Gastroesophageal sphincter (tissue), 4 donors: ENCODE measurements around the gene SHISAL1. TPM values are rescaled to one million over a fixed set of nuclear protein-coding genes. Genes with fewer than 3 reads are reported as not detected.
"Not testable (repeated sequence)": the region's sequence is repeated elsewhere in the genome, so short reads cannot be mapped to it uniquely, and the experiment has no call there.

Experiments used
- ATAC-seq: fragments of 150-250 bp; one replicate; pipeline ENCODE4 v1.9.1; 2016; ENCODE audit warnings: mild to moderate bottlenecking, moderate library complexity
- H3K27ac ChIP-seq, 4 donors: fragments of 200-600 bp; sonication (generic) in 3 of 4; 1 replicate in 3 of 4; 2 replicates in 1 of 4; pipeline ENCODE4 v1.5.1; 2016 to 2019
- H3K27me3 ChIP-seq: fragments of 200-600 bp; sonication (generic); one replicate; pipeline ENCODE4 v1.5.1; 2019
- H3K36me3 ChIP-seq, 2 donors: fragments of 200-600 bp; sonication (generic); one replicate each; pipeline ENCODE4 v1.5.1; 2019; ENCODE audit warnings: control low read depth in 1 of 2
- H3K4me1 ChIP-seq, 3 donors: fragments of 200-600 bp; sonication (generic); 1 replicate in 2 of 3; 2 replicates in 1 of 3; pipeline ENCODE4 v1.5.1; 2016 to 2019; ENCODE audit warnings: control low read depth in 2 of 3
- H3K4me3 ChIP-seq, 2 donors: fragments of 200-600 bp; sonication (generic); one replicate each; pipeline ENCODE4 v1.5.1; 2019; ENCODE audit warnings: mild to moderate bottlenecking in 1 of 2, moderate library complexity in 1 of 2
- H3K9me3 ChIP-seq, 3 donors: fragments of 200-600 bp; sonication (generic); one replicate each; pipeline ENCODE4 v1.5.1; 2017 to 2019; ENCODE audit warnings: control low read depth in 2 of 3
- EP300 ChIP-seq: sonication (generic); formaldehyde crosslinking; IDR thresholded peaks from one replicate; pipeline ENCODE4 v1.6.1; 2017; ENCODE audit warnings: antibody characterized with exemption, mild to moderate bottlenecking
- POLR2A ChIP-seq, 2 donors: fragments of 450-650 bp; IDR thresholded peaks; one replicate each; pipeline ENCODE4 v1.6.1; 2017; ENCODE audit warnings: antibody characterized with exemption in 2 of 2, mild to moderate bottlenecking in 2 of 2, moderate library complexity in 1 of 2
- POLR2AphosphoS5 ChIP-seq: sonication (generic); formaldehyde crosslinking; IDR thresholded peaks from one replicate; pipeline ENCODE4 v1.6.1; 2017; ENCODE audit warnings: antibody characterized with exemption
- WGBS, 2 donors: methylation state at CpG; one replicate each; pipeline ENCODE4 v1.1.5; 2018; ENCODE audit warnings: low coverage in 1 of 2; 5-methylcytosine and 5-hydroxymethylcytosine counted together
- total RNA-seq, 4 donors: library from RNA; depleted of rRNA; stranded (reverse); fragments of >200 nt; gene quantifications; one replicate each; pipeline ENCODE4 v1.1.0, GENCODE V29; 2016
- TF ChIP-seq, protein P1 (sequence below), 4 experiments: fragments of 200-600 bp in 2 of 4; fragments of 450-650 bp in 2 of 4; sonication (generic) in 1 of 4; IDR thresholded peaks; one replicate each; pipeline ENCODE4 v1.5.1; 2017 to 2019; ENCODE audit warnings: antibody characterized with exemption in 4 of 4, mild to moderate bottlenecking in 2 of 4, moderate library complexity in 2 of 4

The SHISAL1 gene
- total RNA-seq, 4 donors from 2014 or later = 4.5 to 23.1 (median 6.2) TPM

DNA sequence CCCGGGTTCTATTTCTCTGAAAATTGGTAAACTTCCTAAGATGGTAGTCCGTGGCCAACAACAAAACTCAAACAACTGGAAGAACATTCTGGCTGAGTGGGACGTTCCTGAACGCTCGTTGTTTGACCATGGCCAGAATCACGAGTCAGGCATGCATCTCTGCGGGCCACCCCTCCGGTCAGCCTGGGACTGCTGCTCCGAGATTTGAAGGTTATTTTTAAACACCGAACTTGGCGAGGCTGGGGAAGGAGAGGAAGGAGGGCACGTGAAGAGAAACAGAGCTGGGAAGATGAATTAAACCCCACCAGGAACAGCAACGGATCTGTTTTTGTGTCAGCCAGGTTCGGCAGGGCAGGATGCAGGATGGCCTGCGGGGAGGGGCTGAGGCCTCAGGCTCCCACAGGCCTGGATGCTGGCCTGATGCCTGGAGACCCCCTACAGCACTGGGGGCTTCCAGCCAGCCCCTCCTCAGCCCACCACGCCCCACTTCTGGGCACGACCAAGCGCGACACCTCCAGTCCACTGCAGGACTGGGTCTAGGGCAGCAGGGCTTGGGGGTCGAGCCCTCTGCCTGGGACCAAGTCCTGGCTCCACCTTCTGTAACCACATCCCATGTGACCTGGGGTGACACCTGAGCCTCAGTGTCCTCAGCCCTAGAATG, 5.1 kb downstream of the SHISAL1 start:
- ATAC-seq = peak; percentile 50

DNA sequence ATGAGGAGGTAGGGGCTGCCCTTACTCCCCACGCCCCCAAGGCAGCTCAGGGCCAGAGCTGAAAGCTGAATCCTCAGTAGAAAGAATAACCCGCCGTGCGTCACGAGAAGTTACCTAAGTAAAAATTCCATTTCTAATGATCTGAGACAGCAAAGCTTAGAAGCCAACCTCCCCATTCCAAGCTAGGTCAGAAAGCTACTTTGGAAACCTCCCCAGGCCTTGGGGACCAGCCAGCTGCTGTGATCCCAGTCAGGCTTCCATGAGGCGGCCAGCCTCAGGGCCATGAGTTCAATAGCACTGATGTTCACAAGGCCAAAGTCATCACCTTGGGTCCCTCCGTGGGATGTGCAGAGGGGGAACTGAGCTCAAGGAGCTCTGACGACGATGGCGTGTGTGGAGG, 6.9 kb downstream of the SHISAL1 start:
- Histone ChIP-seq H3K4me3 (no peak overlapping the region), H3K4me1 (peaks cover 0 to 60% (median 27%) of the 10 kb centered on the region in 3 donors), H3K9me3 (no peaks in the 10 kb centered on the region), H3K27ac (peak overlapping the region; percentile 32 to 84 (median 80)), H3K27me3 (no peaks in the 10 kb centered on the region), H3K36me3 (no peaks in the 10 kb centered on the region)
- TF ChIP-seq POLR2A (IDR thresholded peaks at IDR 0.05) (no peak), POLR2AphosphoS5 (peak; percentile 33)
- ATAC-seq = peak; percentile 50
- WGBS, 2 donors = 61% methylated on average over 7 of the region's 10 CpGs; no CpG with 5 or more reads in 1 of the 2 donors

More for the DNA sequence above, 5.1 kb downstream of the SHISAL1 start:
- Histone ChIP-seq H3K36me3 (no peaks in the 10 kb centered on the region), H3K27ac (peak overlapping the region; percentile 48 to 84 (median 80)), H3K27me3 (no peaks in the 10 kb centered on the region), H3K4me3 (no peak overlapping the region), H3K9me3 (no peaks in the 10 kb centered on the region), H3K4me1 (peaks cover 0 to 77% (median 31%) of the 10 kb centered on the region in 3 donors)
- TF ChIP-seq, protein P1, sequence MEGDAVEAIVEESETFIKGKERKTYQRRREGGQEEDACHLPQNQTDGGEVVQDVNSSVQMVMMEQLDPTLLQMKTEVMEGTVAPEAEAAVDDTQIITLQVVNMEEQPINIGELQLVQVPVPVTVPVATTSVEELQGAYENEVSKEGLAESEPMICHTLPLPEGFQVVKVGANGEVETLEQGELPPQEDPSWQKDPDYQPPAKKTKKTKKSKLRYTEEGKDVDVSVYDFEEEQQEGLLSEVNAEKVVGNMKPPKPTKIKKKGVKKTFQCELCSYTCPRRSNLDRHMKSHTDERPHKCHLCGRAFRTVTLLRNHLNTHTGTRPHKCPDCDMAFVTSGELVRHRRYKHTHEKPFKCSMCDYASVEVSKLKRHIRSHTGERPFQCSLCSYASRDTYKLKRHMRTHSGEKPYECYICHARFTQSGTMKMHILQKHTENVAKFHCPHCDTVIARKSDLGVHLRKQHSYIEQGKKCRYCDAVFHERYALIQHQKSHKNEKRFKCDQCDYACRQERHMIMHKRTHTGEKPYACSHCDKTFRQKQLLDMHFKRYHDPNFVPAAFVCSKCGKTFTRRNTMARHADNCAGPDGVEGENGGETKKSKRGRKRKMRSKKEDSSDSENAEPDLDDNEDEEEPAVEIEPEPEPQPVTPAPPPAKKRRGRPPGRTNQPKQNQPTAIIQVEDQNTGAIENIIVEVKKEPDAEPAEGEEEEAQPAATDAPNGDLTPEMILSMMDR (IDR thresholded peaks at IDR 0.05) = no peak
- TF ChIP-seq POLR2AphosphoS5 = peak; percentile 46
- WGBS, 2 donors = 78 to 88% methylated on average over 2 to 4 of the region's 20 CpGs

DNA sequence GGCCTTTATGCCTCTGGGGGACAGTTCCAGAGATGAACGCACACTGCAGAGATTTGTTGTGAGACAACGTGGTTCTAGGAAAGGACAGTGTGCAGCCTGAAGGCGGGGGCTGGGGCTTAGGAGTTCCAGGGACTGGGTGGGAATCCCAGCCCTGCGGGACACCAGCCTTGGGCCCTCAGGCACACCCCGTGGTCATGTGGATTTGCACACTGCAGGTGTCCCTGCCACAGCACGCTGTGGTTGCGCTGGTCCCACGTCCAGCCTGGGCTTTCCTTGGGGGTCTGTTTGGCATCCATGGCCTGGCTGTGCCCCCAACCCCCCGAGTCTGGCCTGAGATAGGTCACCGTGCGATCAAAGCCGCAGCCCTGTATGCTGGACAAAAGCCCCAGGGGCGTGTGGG, 7.3 kb downstream of the SHISAL1 start:
- TF ChIP-seq POLR2AphosphoS5 = no peak
- no peak for TF ChIP-seq EP300
- TF ChIP-seq, protein P1 (IDR thresholded peaks at IDR 0.05) = no peak
- no peak for TF ChIP-seq POLR2A (IDR thresholded peaks at IDR 0.05)
- peaks cover 0 to 57% (median 27%) of the 10 kb centered on the region in 3 donors for H3K4me1 ChIP-seq
- WGBS, 2 donors = 27% methylated on average over 2 of the region's 13 CpGs; no CpG with 5 or more reads in 1 of the 2 donors

DNA sequence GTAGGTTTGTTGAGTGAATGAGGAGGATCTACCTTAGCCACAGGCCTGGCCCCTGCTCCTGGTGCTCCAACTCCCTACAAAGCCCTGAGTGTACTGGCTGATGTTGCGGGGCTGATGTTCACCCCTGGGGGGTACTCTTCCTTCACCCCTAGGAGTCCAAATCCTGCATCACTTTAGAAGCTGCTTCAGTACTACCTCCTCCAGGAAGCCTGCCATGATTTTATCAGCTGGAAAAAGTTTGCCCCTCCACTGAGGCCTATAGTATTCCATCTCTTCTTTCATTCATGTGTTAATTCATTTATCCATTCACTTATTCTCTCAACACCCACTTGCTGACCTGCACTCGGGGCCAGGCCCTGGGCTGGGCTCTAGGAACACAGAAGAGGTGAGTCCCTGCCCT, 7.8 kb downstream of the SHISAL1 start:
- peaks cover 0 to 52% (median 27%) of the 10 kb centered on the region in 3 donors for H3K4me1 ChIP-seq
- no peak for ATAC-seq
- no CpG with 5 or more reads among the region's 2 CpGs for WGBS, 2 donors
- no peaks in the 10 kb centered on the region for H3K9me3 ChIP-seq
- peak overlapping the region; percentile 32 to 83 (median 80) for H3K27ac ChIP-seq
- no peak overlapping the region for H3K4me3 ChIP-seq
- H3K36me3 ChIP-seq = no peaks in the 10 kb centered on the region
- no peaks in the 10 kb centered on the region for H3K27me3 ChIP-seq
- TF ChIP-seq, protein P1 (IDR thresholded peaks at IDR 0.05) = no peak
- TF ChIP-seq POLR2AphosphoS5 = no peak
- TF ChIP-seq EP300 = no peak
- no peak for TF ChIP-seq POLR2A (IDR thresholded peaks at IDR 0.05)

More for the DNA sequence above, 7.3 kb downstream of the SHISAL1 start:
- Histone ChIP-seq H3K36me3 (no peaks in the 10 kb centered on the region), H3K9me3 (no peaks in the 10 kb centered on the region), H3K4me3 (no peak overlapping the region), H3K27me3 (no peaks in the 10 kb centered on the region), H3K27ac (peak overlapping the region; percentile 32 to 83 (median 80))
- ATAC-seq = no peak

DNA sequence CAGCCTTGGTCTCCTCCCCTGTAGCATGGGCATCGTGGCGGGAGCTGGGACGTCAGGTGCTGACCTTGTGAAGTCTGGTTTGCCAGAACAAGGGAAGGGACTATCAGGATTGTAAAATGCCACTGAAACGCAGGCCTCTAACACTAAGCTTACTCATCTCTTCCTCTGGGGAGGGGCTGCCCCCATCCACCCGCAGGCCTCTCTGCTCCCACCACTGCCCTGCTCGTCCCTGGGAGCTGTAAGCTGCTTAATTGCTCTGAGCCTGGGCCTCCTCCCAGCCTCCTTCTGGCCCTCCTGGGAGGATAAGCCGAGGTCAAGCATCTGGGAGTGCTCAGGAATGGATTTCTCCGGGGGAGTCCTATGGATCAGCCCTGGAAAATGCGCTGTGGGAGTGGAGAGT, 8.4 kb downstream of the SHISAL1 start:
- 60% methylated on average over 3 of the region's 9 CpGs; no CpG with 5 or more reads in 1 of the 2 donors for WGBS, 2 donors
- Histone ChIP-seq H3K36me3 (no peaks in the 10 kb centered on the region), H3K4me3 (no peak overlapping the region), H3K27ac (peak overlapping the region in 3 of 4 donors; percentile 80 to 83 (median 81)), H3K4me1 (peaks cover 0 to 46% (median 21%) of the 10 kb centered on the region in 3 donors), H3K9me3 (no peaks in the 10 kb centered on the region), H3K27me3 (no peaks in the 10 kb centered on the region)
- TF ChIP-seq, protein P1 (IDR thresholded peaks at IDR 0.05) = no peak
- TF ChIP-seq EP300 (no peak), POLR2AphosphoS5 (no peak), POLR2A (IDR thresholded peaks at IDR 0.05) (no peak)
- no peak for ATAC-seq

DNA sequence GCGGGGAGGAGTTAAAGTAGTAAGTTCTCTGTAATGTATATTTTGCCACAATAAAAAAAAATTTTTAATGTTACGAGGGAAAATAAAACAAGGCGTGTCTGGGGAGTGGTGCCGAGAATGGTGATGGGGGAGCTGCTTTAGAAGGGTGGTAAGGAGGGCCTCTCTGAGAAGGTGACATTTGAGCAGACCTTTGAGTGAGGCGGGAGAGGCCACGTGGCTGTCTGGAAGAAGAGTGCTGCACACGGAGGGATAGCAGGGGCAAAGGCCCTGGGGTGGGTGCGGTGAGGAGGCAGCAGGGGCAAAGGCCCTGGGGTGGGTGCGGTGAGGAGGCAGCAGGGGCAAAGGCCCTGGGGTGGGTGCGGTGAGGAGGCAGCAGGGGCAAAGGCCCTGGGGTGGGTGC, 10.4 kb downstream of the SHISAL1 start:
- peaks cover 0 to 26% (median 4%) of the 10 kb centered on the region in 3 donors for H3K4me1 ChIP-seq
- H3K27me3 ChIP-seq, H3K27ac ChIP-seq, H3K4me3 ChIP-seq, H3K36me3 ChIP-seq, ATAC-seq, H3K9me3 ChIP-seq: not testable (repeated sequence)
- WGBS, 2 donors = 88 to 96% methylated on average over 4 to 5 of the region's 10 CpGs
